Measurements from ENCODE around the gene DENND5A. TPM values are rescaled to one million over a fixed set of nuclear protein-coding genes. Genes with fewer than 3 reads are reported as not detected.
A peak's percentile ranks its signal among the peaks of the same experiment; 100 is the strongest.
"Not testable (repeated sequence)": the region's sequence is repeated elsewhere in the genome, so short reads cannot be mapped to it uniquely, and the experiment has no call there.

DENND5A gene
- total RNA-seq, 2 experiments from 2014 or later = 40.6 to 44.3 TPM

GRCh38 chr11:9259981-9260837 lies 4.9 kb downstream of the DENND5A start:
- CTCF ChIA-PET = interaction anchor here (1.1 to 1.6 kb wide), 3 partner anchors 10 to 21 kb away, joined by 4 read pairs; no protein-coding TSS in a partner anchor
- DNase-seq (no peak), ATAC-seq (no peak)
- peaks cover 42% of the 10 kb centered on the region for H3K4me1 Mint-ChIP-seq (ENCODE audit: low read depth)
- no peaks in the 10 kb centered on the region for H3K27me3 Mint-ChIP-seq
- no peak overlapping the region for H3K27ac Mint-ChIP-seq
- H3K4me3 Mint-ChIP-seq = no peak overlapping the region
- peaks cover 1% of the 10 kb centered on the region for H3K9me3 Mint-ChIP-seq
- POLR2A ChIA-PET = interaction anchor here (0.9 to 1.7 kb wide), 4 partner anchors 8 to 20 kb away, joined by 3 to 6 read pairs (median 4); no protein-coding TSS in a partner anchor
- intact Hi-C loops (cut with micrococcal nuclease) = loop anchor here (5.0 to 10.0 kb wide), 3 partner anchors 53 to 245 kb away; no protein-coding TSS in a partner anchor
- peaks cover 19% of the 10 kb centered on the region for H3K36me3 Mint-ChIP-seq (ENCODE audit: low read depth)
- no peak for TF ChIP-seq CTCF (IDR thresholded peaks at IDR 0.05)

- ATAC-seq, H3K27ac Mint-ChIP-seq, H3K4me3 Mint-ChIP-seq, H3K27me3 Mint-ChIP-seq, H3K9me3 Mint-ChIP-seq, DNase-seq, CTCF ChIA-PET, POLR2A ChIA-PET: not testable (repeated sequence)
- intact Hi-C loops (cut with micrococcal nuclease) = loop anchor here (10.0 kb wide), 1 partner anchor 247 kb away; no protein-coding TSS in a partner anchor
- Mint-ChIP-seq H3K4me1 (ENCODE audit: low read depth) (peaks cover 41% of the 10 kb centered on the region), H3K36me3 (ENCODE audit: low read depth) (peaks cover 18% of the 10 kb centered on the region)
Observed at GRCh38 chr11:9258279-9258678, 6.9 kb downstream of the DENND5A start.

- DNase-seq (no peak), ATAC-seq (no peak)
- CTCF ChIA-PET = interaction anchor here (1.1 kb wide), 1 partner anchor 281 kb away, joined by 3 read pairs; no protein-coding TSS in a partner anchor
- no peak for TF ChIP-seq CTCF (IDR thresholded peaks at IDR 0.05)
- POLR2A ChIA-PET = interaction anchor here (1.2 kb wide), 1 partner anchor 10 kb away, joined by 4 read pairs; no protein-coding TSS in a partner anchor
- no peaks in the 10 kb centered on the region for H3K27me3 Mint-ChIP-seq
- no peaks in the 10 kb centered on the region for H3K9me3 Mint-ChIP-seq
- H3K36me3 Mint-ChIP-seq (ENCODE audit: low read depth) = peaks cover 16% of the 10 kb centered on the region
- intact Hi-C loops (cut with micrococcal nuclease) = loop anchor here (5.0 to 10.0 kb wide), 2 partner anchors 42 to 250 kb away; no protein-coding TSS in a partner anchor
- no peak overlapping the region for H3K27ac Mint-ChIP-seq
- H3K4me3 Mint-ChIP-seq = no peak overlapping the region
- H3K4me1 Mint-ChIP-seq (ENCODE audit: low read depth) = peaks cover 43% of the 10 kb centered on the region
Observed at GRCh38 chr11:9254416-9254815, 10.7 kb downstream of the DENND5A start.

GRCh38 chr11:9253086-9253485 lies 12.1 kb downstream of the DENND5A start:
- ATAC-seq (no peak), DNase-seq (no peak)
- peaks cover 48% of the 10 kb centered on the region for H3K4me1 Mint-ChIP-seq (ENCODE audit: low read depth)
- no peak overlapping the region for H3K4me3 Mint-ChIP-seq
- no peak overlapping the region for H3K27ac Mint-ChIP-seq
- CTCF ChIA-PET = interaction anchor here (1.0 kb wide), 1 partner anchor 253 kb away, joined by 3 read pairs; no protein-coding TSS in a partner anchor
- H3K36me3 Mint-ChIP-seq (ENCODE audit: low read depth) = peaks cover 11% of the 10 kb centered on the region
- no peaks in the 10 kb centered on the region for H3K27me3 Mint-ChIP-seq
- POLR2A ChIA-PET = interaction anchor here (1.4 kb wide), 1 partner anchor 27 kb away, joined by 4 read pairs; no protein-coding TSS in a partner anchor
- no peaks in the 10 kb centered on the region for H3K9me3 Mint-ChIP-seq
- intact Hi-C loops (cut with micrococcal nuclease) = loop anchor here (5.0 to 10.0 kb wide), 2 partner anchors 41 to 252 kb away; no protein-coding TSS in a partner anchor
- no peak for TF ChIP-seq CTCF (IDR thresholded peaks at IDR 0.05)

DNA sequence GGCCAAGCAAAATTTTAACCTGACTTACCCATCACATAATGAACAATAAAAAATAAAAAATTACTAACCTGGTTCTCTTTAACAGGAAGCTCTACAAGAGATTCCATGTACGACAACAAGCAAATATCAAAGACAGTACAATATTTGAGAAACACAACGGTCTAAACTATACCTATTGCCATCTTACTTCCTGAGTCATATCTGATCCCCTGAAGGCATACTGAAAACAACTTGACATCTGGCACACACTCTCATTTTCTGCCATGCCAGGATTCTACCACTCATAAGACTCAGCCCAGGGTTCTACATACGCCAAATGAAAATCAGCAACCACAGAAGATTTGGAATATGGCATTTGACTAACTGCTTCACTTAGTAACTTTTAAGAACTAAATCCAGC lies 13.8 kb downstream of the DENND5A start:
- Mint-ChIP-seq H3K36me3 (ENCODE audit: low read depth) (peaks cover 11% of the 10 kb centered on the region), H3K27ac (no peak overlapping the region), H3K4me3 (no peak overlapping the region), H3K27me3 (no peaks in the 10 kb centered on the region), H3K4me1 (ENCODE audit: low read depth) (peaks cover 55% of the 10 kb centered on the region), H3K9me3 (no peaks in the 10 kb centered on the region)
- ChIA-PET POLR2A (interaction anchor here (1.4 to 1.6 kb wide), 2 partner anchors 9 to 13 kb away, joined by 6 read pairs; no protein-coding TSS in a partner anchor), CTCF (interaction anchor here (1.1 to 1.2 kb wide), 2 partner anchors 13 to 69 kb away, joined by 3 read pairs; no protein-coding TSS in a partner anchor)
- intact Hi-C loops (cut with micrococcal nuclease) = loop anchor here (5.0 to 10.0 kb wide), 2 partner anchors 39 to 253 kb away; no protein-coding TSS in a partner anchor
- peak; percentile 40 for ATAC-seq
- DNase-seq = no peak
- TF ChIP-seq CTCF (IDR thresholded peaks at IDR 0.05) = no peak

All from activated CD8-positive, alpha-beta T cell treated with anti-CD3 and anti-CD28 coated beads for 36 hours (primary cell).